Kidney capillary endothelial cell (primary cell): ENCODE data around the gene VWA3B.

Experiments
- DNase-seq: peaks from one replicate; pipeline ENCODE4 v3.0.0-alpha.2; 2018; ENCODE audit warnings: low spot score

Gene VWA3B

GRCh38 chr2:98177286-98177685 lies 90.3 kb downstream of the VWA3B start:
- DNase-seq = no peak

DNA sequence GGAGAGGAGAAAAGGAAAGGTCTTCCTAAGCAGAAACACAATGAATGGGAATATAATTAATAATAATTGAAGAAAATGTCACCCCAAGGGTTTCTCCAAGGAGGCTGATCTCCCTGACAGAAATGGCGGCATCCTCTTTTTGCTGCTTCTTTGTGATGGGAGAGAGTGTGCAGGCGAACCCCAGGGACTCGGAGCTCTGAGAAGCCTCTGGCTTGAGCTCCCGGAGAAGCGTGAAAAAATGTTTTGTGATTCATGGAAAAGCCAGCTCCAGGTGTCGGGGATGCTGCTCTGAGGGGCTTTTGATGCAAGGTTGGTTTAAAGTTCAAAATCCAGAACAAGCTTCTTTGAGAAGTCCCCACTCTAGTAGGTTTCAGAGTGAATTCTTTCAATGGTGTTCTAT lies 91.0 kb downstream of the VWA3B start:
- no peak for DNase-seq

DNA sequence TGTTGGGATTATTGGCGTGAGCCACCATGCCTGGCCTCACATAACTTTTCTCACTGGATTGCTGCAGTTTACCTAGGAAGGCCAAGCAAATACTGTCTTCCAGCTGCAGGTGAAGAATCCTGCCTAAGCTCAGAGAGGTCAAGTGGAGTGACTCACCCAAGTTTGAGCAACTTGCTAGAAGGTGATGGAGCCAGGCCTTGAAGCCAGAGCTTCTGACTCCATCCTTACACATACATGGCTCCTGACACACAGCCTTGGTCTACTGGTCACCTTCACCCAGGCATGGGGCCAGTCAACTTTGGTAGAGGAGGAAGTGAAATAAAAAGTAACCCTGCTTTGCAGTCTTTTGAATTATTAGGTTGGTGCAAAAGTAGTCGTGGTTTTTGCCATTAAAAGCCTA lies 93.5 kb downstream of the VWA3B start:
- DNase-seq = no peak

DNA sequence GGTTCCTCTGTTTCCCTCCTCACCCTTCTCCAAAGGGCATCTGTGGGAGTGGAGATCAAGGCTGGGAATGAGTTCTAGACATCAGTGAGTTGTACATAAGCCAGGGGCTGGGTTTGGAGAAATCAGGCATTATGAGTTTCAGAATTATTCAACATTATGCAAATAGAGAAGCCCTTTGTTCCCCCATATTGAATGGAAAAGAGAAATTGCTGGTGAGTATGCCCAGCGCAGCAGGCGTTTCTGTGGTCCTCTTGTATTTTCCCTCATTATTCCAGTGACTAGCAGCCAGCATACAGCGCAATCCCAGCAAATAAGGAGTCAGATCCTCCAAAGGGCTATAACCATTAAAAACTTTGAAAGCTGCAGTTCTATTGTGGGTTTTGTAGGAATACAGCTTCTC lies 94.4 kb downstream of the VWA3B start:
- no peak for DNase-seq

- no peak for DNase-seq
Measured at GRCh38 chr2:98185801-98186200, 98.8 kb downstream of the VWA3B start.

- DNase-seq = no peak
Measured at GRCh38 chr2:98187194-98187593, 100.2 kb downstream of the VWA3B start.

- no peak for DNase-seq
Measured at GRCh38 chr2:98188351-98189046, 101.5 kb downstream of the VWA3B start.

GRCh38 chr2:98191883-98192282 lies 104.9 kb downstream of the VWA3B start:
- no peak for DNase-seq

GRCh38 chr2:98201576-98201975 lies 114.6 kb downstream of the VWA3B start:
- DNase-seq = no peak

DNA sequence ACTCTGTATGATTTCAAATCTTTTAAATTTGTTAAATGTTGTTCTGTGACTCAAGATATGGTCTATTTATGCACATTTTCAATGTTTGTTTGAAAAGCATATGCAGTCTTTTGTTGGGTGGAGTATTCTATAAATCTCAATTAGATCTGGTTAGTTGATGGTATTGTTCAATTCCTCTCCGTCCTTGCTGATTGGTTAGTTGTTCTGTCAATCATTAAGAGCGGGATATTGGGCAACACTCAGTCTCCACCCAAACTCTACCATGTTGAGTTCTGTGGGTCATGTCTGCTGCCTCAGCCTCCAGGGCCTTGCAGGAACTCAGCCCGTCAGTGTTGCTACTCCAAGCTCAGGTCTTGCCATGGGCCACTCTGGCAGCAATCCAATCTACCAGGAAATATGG lies 118.9 kb downstream of the VWA3B start:
- DNase-seq = no peak

- no peak for DNase-seq
Measured at GRCh38 chr2:98212092-98213000, 125.4 kb downstream of the VWA3B start.

- no peak for DNase-seq
Measured at GRCh38 chr2:98216616-98217015, 129.6 kb downstream of the VWA3B start.

DNA sequence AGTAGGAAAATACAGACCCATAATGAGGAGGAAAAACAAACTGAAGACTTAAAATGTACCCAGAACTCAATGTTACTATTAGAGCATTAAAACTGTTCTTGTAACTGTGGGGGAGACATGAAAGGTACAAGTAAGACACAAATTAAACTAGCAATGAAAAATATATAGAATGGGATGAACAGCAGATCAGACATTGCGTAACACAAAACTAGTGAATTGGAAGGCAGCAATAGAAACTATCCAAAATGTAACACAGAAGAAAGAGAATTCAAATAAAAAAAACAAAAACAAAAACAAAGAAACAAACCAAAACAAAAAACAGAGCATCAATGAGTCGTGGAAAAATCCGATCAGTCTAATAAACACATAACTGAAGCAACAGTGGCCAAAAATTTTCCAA lies 132.2 kb downstream of the VWA3B start:
- no peak for DNase-seq

- no peak for DNase-seq
Measured at GRCh38 chr2:98233941-98234340, 147.0 kb downstream of the VWA3B start.

DNA sequence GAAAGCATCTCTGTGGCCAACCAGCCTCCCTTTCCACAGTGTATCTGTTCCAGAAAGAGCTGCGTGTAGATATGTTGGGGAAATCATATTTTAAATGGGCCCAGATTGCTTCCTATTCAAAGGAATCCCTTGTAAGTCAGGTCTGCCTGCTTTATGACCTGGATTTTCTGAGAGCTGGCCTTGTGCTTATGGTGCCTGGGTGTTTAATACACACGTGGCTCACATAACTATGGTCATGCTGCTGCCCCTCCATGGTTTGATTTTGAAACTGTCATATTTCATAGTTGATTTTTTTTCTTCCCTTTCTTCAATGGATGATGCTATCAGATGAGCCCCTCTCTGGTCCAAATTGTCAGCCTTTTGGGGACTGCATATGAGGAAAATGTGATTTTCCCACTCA lies 147.8 kb downstream of the VWA3B start:
- no peak for DNase-seq

- no peak for DNase-seq
Measured at GRCh38 chr2:98236935-98237334, 150.0 kb downstream of the VWA3B start.

- no peak for DNase-seq
Measured at GRCh38 chr2:98240786-98241398, 153.9 kb downstream of the VWA3B start.

DNA sequence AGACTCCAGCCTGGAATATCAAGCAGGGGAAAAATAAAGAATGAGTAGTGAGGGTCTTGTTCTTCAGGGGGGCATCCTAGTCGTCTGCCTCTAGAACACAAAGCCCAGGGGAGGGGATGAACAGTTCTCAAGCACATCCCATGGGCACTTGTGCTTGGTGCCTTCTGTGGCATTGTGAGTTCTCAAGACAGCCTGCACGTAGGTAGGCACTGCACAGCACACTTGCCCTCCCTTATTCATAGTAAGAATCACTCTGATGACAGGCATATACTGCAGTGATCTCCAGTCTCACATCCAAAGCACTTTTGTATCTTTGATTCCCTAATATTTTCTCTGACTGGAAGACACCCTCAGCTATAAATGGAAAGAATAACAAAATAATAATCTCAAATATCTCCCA lies 154.6 kb downstream of the VWA3B start:
- no peak for DNase-seq

- no peak for DNase-seq
Measured at GRCh38 chr2:98242003-98242402, 155.0 kb downstream of the VWA3B start.

DNA sequence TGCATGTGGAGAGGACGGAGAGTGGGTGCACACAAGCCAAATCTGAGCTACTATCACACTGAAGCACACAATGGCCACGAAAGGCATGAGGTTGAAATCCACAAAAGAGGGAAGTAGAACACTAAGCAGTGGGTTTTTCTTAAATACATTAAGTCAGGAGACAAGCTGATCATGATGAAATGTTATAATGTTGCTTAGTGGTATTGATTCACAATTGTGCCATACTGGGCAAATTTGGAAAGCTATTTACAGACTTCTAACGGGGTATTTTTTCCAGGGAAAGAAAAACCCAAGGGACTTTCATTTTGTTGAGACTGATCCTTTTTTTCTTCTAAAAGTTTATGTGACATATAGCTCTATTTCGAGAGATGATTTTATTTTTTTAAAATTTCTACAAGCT lies 158.5 kb downstream of the VWA3B start:
- no peak for DNase-seq

GRCh38 chr2:98247383-98247782 lies 160.4 kb downstream of the VWA3B start:
- no peak for DNase-seq

- DNase-seq = no peak
Measured at GRCh38 chr2:98252038-98252773, 165.2 kb downstream of the VWA3B start.
